K562 (cell line): ENCODE measurements around the gene MPHOSPH10.

Experiments
- CTCF ChIP-seq, 3 experiments: IDR thresholded peaks in 2 of 3; conservative IDR thresholded peaks in 1 of 3; 2 replicates each; pipeline ENCODE4 v1.5.1; 2011 to 2012; ENCODE audit warnings: low read length in 3 of 3, mild to moderate bottlenecking in 3 of 3, control low read depth in 2 of 3, improper control_type of control experiment in 1 of 3, inconsistent platforms in 1 of 3, low read depth in 1 of 3, mixed read lengths in 1 of 3, moderate library complexity in 1 of 3; ENCODE audit not compliant: insufficient read depth in 2 of 3
- ETV6 ChIP-seq, 3 experiments: fragments of 150-350 bp in 1 of 3; sonication (generic) in 1 of 3; formaldehyde crosslinking in 1 of 3; IDR thresholded peaks; 2 replicates each; pipeline versions ENCODE4 v1.6.1 to v1.8.0; 2014 to 2022; ENCODE audit warnings: borderline replicate concordance in 2 of 3, low read depth in 2 of 3, antibody characterized with exemption in 1 of 3, low read length in 1 of 3, mild to moderate bottlenecking in 1 of 3, missing genetic modification reagents in 1 of 3
- EZH2 ChIP-seq: IDR thresholded peaks from 2 replicates; pipeline ENCODE4 v1.6.1; 2012; ENCODE audit warnings: low read depth, mild to moderate bottlenecking, inconsistent platforms, low read length, borderline replicate concordance
- KDM5B ChIP-seq: fragments of 200-600 bp; sonication (generic); IDR thresholded peaks from 2 replicates; pipeline ENCODE4 v1.6.1; 2012; ENCODE audit warnings: low read depth, mild to moderate bottlenecking, moderate library complexity, low read length, control low read depth, inconsistent platforms; ENCODE audit not compliant: insufficient replicate concordance
- POLR2A ChIP-seq: fragments of 450-650 bp; conservative IDR thresholded peaks from 2 replicates; pipeline ENCODE4 v1.6.1; 2016
- RBM17 ChIP-seq: fragments of 200-400 bp; formaldehyde crosslinking; IDR thresholded peaks from 2 replicates; pipeline ENCODE4 v1.6.1; 2017; ENCODE audit warnings: low read depth, mild to moderate bottlenecking, low read length, borderline replicate concordance
- SMARCE1 ChIP-seq: fragments of 450-650 bp; IDR thresholded peaks from 2 replicates; pipeline ENCODE4 v1.7.1; 2016; ENCODE audit warnings: mild to moderate bottlenecking
- ZC3H11A ChIP-seq: IDR thresholded peaks from 2 replicates; pipeline ENCODE4 v1.6.1; 2012; ENCODE audit warnings: low read depth, low read length, improper control_type of control experiment
- ZSCAN32 ChIP-seq: fragments of 450-650 bp; formaldehyde crosslinking; IDR thresholded peaks from 2 replicates; pipeline ENCODE4 v1.4.0; 2020; ENCODE audit warnings: mild to moderate bottlenecking, moderate library complexity

DNA sequence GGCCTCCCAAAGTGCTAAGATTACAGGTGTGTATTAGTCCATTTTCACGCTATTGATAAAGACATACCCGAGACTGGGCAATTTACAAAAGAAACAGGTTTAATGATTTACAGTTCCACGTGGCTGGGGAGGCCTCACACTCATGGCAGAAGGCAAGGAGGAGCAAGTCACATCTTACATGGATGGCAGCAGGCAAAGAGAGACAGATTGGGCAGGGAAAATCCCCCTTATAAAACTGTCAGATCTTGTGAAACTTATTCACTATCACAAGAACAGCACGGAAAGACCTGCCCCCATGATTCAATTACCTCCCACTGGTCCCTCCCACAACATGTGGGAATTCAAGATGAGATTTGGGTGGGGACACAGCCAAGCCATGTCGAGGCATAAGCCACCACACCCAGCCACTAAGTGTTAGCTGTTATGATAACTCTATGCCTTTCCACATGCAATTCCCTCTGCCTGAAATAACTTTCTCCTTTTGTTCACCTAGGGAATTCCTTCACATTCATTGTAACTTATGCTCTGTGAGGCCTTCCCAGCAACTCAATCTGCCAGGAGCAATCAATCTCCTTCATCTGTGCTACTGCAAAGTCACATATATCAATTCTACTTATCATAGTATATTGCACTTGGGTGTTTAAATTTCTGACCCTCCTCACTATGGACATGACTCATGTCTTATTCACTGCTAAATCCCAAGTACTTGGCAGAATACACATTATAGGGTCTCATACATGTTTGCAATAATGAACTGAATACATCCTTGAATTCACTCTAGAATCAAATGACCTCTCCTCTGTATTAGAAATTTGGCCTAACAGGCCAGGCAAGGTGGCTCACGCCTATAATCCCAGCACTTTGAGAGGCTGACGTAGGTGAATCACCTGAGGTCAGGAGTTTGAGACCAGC lies 7.8 kb upstream of the MPHOSPH10 start:
- TF ChIP-seq ZSCAN32 (CRISPR knock-in tag): no peak
- no peak for TF ChIP-seq ETV6 (IDR thresholded peaks at IDR 0.05; ENCODE audit: borderline replicate concordance in 1 of 2, low read depth in 2 of 2, low read length in 1 of 2)
- TF ChIP-seq ETV6 (CRISPR knock-in tag; IDR thresholded peaks at IDR 0.05; ENCODE audit: borderline replicate concordance): no peak
- TF ChIP-seq ZC3H11A: no peak
- no peak for TF ChIP-seq POLR2A
- no peak for TF ChIP-seq RBM17
- TF ChIP-seq KDM5B: no peak
- TF ChIP-seq CTCF (IDR thresholded peaks at IDR 0.05 in 2 of 3, conservative IDR thresholded peaks at IDR 0.05 in 1 of 3; ENCODE audit: insufficient read depth in 2 of 3, low read depth in 1 of 3, low read length in 3 of 3): no peak
- no peak for TF ChIP-seq EZH2
- no peak for TF ChIP-seq SMARCE1
